GM19438 (cell line): ENCODE data around the gene FLYWCH1.

ENCODE experiments used
- ATAC-seq: cut with Tn5 transposase; IDR thresholded peaks from one replicate; pipeline ENCODE4 v1.9.1; 2021; ENCODE audit warnings: low read depth; ENCODE audit not compliant: unreplicated experiment

The FLYWCH1 gene

DNA sequence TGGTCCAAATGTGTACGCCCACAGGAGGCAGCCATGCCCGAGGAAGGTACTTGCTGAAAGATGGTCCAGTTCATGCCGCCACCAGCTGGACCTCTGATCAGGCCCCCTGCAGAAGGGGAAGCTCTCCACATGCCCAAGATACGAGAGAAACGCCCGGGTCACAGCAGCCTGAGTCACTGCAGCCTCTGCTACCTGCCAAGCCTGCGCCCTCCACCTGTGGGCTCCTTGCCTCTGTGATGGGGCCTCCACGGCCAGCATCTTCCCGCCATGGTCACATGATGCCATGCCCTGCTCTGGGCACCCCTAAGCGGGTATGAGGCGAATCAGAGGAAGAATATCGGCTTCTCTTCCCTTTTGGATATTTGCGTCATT, 38.6 kb downstream of the FLYWCH1 start:
- ATAC-seq = no peak

DNA sequence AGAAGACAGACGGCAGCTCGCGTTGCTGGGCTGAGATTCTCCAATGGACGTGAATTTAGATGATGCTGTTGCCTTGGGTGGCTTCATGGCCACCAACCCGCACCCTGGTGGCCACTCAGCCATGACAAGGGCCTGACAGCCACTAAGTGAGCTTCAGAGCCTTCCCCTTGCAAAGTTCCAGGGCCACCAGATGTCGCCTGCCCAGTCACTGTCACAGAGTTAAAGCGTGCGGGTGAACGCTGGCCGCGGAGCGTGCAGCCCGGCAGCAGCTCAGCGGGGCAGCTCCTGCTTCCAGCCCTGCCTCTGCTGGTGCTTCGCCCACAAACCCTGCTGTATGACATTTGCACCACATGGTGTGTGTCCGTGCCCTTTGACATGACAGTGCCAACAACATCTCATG, 39.0 kb downstream of the FLYWCH1 start:
- no peak for ATAC-seq

DNA sequence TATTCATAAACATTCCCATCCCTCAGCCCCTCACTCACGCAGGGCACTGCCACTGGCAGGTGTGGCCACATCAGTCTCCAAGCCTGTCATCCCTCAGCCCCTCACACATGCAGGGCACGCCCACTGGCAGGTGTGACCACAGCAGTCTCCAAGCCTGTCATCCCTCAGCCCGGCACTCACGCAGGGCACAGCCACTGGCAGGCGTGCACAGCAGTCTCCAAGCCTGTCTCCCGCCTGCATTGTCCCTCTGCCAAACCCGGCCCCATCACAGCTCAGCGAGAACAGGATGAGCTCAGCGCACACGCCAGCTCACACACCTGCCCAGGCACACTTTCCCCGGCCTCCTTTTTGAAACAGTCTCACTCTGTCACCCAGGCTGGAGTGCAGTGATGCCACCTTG, 40.9 kb downstream of the FLYWCH1 start:
- no peak for ATAC-seq

DNA sequence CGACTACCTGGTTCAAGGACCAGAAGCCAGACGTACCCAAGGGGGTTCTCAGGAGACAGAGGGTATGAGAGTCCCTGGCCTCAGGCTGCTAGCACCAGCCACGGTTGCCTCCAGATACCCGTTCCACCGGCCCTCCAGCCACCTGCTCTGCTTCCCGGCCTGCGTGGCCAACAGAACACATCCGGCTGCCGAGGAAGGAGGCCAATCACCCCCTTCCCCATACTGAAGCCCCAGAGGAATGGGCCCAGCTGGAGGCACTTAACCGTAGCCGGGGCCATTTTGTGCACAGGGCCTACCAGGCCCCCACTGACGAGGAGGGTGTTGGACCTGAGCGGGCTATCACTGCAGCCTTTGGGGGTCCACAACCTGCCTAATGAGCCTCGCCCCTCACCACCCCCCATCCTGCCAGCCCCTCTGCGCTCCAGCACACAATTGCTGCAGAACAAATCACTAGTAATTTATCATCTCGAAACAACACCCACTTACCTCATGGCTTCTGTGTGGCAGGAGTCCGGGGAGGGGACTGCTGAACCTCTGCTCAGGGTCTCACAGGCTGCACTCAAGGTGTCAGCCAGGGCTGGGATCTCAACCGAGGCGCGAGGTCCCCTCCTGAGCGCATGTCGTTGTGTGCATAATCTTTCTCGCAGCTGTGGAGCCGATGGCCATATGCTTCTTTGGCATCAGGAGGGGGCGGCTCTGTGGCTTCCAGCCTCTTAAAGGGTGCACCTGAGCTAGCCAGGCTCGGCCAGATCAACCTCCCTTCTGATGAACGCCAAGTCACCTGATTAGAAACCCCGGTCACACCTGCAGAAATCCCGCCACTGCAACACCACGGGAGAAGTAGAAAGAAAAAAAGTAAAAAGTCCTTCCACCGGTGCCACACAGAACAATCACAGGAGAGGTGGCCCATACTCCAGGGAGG, 42.2 kb downstream of the FLYWCH1 start:
- ATAC-seq = no peak

DNA sequence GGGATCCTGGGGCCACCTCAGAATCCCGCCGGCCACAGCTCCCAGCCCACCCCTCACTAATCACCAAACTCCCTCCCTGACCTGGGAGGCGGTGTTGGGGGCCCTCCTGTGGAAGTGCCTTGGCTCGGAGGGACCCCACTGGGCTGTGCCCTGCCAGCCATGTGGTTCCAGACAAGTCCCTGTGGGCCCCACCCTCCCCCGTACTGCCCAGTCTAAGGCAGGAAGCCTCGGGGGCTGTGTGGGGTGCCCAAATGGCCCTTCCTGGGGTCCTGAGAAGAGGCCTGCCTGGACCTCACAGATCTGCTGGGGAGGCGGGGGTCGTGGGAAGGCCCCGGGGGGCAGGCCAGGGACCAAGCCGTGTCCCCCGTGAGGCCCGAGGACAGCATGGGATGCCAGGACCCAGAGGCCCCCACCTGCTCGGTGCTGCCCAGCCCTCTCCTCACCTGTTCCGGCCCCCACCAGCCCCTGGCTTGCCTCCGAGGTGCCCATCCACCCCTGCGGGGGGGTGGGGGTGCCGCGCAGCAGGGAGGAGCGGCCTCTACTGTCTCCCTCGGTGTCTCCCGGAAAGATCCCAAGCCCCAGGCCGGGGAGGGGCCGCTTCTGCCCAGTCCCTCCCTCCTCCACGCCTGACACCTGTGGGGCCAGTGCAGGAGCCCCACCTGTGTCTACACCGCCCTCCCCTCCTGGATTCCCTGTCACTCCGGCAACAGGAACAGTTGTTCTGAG, 43.1 kb downstream of the FLYWCH1 start:
- ATAC-seq = no peak

DNA sequence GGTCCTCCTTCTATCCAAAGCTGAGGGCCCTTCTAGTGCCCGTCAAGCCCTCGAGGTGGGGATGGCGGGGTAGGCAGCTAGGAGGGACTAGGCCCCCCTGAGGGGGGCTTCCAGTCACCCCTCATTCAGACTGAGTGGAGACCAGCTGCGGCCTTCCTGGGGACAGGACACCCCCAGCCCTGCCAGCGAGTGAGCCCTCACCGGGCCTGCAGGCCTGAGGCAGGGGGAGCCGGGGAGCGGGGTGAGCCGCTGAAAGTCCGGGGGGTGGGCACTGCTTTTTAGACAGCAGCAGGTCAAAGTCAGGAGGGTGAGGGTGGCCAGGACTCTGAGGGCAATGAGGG, 43.7 kb downstream of the FLYWCH1 start:
- no peak for ATAC-seq

DNA sequence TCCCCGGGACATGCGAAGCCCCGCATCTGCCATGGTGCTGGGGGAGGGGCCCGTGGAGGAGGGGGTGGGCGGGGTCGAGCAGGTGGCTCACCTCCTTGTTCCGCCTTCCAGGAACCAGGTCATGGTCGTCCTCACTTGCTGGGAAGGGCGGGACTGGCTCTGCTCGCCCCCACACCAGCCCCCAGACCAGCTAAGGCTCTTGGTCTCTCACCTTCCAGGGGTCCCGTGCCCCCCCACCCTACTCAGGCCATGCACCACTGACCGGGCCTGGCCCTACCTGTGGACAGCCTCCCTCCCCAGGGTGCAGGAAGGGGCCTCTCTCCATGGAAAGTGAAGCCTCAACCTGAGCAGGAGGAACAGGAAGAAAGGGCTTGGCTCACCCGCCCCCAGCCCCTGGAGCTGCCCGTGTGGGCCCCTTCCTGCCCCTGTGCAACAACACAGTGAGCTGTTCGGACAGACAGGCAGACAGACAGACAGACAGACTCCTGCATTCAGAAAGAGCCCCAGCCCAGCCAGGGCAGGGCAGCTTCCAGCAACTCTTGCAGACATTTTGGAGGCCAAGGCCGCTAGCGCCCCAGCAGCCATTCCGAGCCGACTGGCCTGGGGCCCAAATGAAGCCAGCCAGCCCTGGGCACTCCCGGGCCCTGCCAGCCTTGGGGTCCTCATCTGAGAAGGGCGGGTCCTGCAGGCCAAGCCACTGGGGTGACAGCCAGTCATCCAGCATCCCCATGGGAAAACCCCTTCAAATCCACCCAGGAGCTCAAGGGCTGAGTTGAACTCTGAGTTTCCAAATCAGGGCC, 44.2 kb downstream of the FLYWCH1 start:
- ATAC-seq = no peak

DNA sequence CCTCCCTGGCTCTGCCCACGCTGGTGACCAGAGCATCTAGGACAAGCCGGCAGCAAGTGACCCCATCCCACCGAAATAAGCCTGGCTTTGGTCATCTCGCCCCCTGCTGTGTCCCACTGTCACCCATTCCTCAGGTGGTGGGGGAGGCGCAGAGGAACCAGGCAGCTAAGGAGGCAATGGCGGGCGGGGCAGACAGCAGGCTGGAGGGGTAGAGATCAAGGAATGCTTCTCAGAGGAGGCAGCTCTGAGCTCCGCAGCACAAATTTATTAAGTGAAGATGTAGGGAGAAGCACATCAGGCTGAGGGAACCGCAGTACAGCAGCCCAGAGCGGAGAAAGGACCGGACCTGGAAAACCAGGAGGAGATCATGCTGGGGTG, 44.8 kb downstream of the FLYWCH1 start:
- no peak for ATAC-seq

DNA sequence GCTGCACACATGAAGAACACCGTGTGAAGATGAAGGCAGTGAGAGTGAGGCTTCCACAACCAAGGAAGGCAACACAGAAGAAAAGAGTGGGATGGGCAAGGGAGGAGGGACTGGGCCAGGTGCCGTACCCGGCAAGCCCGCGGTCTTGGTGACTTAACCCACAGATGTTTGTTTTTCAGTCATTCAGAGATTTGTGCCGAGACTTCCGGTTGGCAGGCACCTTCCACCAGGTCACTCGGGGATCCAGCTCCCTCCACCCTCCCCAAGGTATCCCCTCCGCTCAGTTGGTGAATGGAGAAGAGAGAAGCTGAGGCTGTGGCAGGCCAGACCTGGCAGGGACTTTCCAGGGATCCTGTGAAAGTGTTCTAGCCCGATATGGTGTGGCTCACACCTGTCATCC, 47.5 kb downstream of the FLYWCH1 start:
- no peak for ATAC-seq

DNA sequence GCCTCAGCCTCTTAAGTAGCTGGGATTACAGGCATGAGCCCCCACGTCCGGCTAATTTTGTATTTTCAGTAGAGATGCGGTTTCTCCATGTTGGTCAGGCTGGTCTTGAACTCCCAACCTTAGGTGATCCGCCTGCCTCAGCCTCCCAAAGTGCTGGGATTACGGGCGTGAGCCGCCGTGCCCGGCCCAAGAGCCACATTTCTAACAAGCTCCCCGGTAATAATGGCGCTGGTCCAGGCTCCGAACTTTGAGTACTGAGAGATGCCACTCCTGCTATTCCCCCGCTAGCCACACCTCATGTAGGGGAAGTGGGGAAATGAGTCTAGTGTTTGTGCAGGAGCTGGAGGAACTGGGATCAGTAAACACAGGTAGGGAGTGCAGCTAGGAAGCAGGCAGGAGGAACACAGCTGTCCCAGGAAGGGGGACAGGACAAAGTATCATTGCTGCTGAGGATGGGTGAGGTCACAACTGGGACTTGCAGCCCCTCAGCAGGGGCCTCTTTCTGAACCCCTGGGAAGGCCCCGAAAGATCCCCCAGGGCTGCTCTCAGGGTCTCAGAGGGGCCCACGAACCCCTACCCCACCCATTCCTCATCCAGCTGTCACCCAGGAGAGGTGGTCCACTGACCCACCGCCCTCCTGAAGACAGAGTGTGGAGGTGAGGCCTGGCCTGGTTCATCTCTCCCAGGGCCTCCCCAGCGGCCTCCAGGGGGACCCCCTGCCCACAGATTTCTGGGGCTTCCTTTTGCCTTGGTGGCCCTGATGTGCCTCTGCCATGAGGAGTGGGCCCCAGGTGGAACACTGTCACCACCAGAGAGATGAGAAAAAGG, 48.7 kb downstream of the FLYWCH1 start:
- no peak for ATAC-seq

DNA sequence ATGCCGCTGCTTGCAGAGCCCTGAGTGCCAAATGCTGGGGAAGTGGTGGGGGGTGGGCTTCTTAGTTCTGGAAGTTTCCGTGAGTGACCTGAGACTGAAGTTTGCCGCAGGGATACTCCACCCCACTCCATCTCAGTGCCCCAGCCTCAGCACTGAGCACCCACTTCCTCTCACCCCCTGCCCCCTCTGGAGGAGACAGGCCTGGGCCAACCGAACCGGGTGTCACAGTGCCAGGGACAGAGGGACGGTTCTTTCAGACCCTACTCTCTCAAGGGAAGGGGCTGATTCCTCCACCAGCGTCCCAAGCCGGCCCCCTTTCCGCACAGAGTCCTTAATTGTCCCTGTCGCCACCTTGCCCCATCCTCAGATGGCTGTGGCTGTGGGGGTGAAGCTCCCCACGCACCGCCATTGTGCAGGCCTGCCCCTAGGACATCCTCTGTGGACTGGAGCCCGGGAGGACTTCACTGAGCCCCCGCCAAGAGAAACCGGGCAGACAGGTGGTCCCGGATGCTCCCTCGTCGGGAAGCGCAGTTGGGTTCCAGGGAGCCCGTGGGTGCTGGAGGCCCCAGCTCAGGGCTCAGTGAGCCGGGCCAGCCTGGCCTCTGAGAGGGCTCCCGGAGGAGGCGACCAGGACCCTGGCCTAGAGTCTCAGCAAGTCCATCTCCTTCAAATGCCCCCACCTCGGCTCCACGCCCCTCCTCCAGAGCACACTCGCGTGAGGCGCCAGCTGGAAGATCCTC, 50.8 kb downstream of the FLYWCH1 start:
- ATAC-seq = no peak

DNA sequence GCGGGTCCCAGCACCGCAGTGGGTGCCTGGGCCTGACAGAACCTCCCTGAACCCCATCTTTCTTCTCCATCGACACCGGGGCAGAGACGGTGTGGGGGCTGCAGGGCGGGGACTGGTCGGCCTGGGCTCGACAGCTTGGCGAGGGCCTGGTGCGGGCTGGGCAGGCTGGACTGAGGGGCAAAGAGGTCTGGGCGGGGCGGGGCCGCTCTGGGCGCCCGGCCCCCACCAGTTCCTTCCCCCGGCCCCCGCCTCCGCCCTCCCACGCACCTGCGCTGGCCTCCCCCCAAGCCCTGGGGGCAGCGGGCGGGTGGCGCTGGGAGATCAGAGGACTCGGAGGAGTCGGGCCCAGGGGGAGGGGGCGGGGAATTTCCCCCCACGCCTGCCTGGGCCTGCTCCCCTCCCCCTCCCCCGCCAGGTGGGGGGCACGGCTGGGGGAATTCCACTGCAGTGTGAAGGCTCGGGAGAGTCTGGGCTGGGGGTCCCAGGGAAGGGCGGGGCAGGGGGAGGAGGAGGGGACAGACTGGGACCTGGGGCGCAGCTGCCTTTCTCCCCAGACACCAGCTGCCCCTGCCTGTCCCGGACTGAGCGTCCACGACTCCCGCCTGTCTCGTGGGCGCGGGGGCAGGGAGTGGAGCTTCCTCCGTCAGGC, 51.5 kb downstream of the FLYWCH1 start:
- ATAC-seq = no peak

DNA sequence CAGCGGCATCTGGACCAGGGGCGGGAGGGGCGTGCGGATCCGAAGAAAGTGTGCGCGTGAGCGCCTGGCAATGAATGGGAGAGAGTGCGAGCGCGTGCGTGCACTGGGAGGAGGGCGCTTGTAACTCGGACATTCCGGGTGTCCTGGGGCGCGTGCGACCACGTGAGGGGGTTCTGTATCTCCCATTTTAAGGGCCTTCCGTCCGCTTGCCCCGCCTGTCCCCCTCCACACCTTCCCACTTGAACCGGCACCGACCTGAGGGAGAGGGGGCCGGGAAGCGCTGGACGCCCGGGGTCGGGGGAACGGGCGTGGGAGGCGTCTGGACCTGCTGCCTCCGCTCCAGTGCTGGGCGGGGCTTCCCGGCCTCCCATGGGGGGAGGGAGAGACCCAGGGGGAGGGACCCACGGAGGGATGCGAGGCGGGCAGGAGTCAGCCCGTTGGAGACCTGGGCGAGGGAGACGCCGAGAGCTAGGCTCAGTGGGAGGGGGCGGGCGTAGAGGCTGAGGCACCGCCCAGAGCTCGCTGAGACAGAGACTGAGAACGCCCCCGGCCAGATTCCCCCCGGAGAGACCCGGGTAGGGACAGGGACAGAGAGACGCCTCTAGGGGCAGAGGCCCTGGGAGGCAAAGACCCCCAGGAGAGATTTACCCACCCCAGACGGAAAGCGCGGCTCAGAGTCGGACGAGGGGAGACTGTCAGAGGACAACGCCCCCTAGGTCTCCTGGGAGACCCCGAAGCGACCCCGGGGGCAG, 52.2 kb downstream of the FLYWCH1 start, which contains the start of gene KREMEN2:
Gene KREMEN2, plus strand, starts transcription at position 553 of the 752 bp plus-strand sequence. CDS start 246 bp downstream, outside the sequence.
- ATAC-seq = no peak

DNA sequence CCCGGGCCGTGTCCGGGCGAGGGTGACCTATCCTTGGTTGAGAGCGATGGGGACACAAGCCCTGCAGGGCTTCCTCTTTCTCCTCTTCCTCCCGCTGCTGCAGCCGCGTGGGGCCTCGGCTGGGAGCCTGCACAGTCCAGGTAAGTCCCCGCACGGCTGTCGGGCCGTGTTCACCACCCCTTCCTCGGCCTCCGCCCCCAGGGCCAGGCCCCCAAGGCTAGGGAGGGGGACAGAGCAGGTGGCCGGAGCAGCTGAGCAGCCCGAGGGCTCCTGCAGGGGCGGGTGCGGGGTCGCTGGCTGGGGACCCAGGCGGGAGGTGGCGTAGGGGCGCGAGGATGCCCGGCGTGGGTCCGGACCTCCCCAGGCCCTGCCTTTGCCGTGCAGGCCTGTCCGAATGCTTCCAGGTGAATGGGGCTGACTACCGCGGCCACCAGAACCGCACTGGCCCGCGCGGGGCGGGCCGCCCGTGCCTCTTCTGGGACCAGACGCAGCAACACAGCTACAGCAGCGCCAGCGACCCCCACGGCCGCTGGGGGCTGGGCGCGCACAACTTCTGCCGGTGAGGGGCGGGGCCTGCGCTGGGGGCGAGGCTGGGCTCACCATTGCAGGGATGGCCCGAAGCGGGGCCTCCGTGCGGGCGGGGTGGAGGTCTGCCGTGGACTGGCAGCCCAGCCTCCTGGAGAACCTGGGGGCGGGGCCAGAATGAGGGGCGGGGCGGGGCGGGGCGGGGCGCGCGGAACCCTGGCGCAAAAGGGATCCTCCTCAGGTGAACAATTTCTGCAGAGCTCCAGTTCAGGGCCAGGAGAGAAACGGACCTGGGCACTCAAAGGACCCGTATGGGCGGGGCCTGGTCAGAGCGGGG, 53.0 kb downstream of the FLYWCH1 start:
- ATAC-seq = no peak

DNA sequence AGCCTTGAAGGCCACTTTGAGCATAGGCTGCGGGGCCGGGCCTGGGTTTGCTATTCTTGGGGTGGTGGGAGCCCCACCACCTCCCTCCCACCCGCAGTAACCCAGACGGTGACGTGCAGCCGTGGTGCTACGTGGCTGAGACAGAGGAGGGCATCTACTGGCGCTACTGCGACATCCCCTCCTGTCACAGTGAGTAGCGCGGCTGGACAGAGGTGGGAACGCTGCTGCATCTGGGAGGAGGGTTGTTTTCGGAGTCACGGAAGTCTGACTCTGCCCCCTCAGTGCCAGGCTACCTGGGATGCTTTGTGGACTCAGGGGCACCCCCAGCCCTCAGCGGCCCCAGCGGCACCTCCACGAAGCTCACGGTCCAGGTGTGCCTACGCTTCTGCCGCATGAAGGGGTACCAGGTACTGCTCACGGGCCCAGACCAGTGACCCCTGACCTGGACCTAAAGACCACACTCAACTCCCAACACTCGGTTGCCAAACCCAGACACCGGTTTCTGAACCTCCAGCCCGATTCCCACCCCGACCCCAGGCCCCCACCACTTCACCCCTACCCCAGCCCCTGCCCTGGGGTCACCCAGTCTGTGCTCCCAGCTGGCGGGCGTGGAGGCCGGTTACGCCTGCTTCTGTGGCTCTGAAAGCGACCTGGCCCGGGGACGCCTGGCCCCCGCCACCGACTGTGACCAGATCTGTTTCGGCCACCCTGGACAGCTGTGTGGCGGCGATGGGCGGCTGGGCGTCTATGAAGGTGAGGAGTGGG, 54.5 kb downstream of the FLYWCH1 start:
- ATAC-seq = no peak

DNA sequence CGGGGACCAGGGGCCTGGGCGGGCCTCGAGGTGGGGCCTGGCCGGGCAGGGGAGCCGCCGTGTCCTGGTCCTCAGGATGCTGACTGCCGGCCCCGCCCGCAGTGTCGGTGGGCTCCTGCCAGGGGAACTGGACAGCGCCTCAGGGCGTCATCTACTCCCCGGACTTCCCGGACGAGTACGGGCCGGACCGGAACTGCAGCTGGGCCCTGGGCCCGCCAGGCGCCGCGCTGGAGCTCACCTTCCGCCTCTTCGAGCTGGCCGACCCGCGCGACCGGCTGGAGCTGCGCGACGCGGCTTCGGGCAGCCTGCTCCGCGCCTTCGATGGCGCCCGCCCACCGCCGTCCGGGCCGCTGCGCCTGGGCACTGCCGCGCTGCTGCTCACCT, 55.1 kb downstream of the FLYWCH1 start:
- ATAC-seq = no peak

DNA sequence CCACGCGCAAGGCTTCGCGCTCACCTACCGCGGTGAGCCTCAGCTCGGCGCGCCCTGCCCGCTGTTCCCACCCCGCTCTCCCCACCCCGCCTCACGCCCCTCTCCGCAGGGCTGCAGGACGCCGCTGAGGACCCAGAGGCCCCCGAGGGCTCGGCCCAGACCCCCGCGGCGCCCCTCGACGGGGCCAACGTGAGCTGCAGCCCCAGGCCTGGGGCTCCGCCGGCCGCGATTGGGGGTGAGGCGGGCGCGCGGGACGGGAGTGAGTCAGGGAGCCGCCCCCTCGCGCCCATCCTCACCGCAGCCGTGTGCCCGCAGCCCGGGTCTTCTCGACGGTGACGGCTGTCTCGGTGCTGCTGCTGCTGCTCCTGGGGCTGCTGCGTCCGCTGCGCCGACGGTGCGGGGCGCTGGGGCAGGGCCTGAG, 55.5 kb downstream of the FLYWCH1 start:
- ATAC-seq = no peak
